Measurements from ENCODE around the gene RTL5.
A peak's percentile ranks its signal among the peaks of the same experiment; 100 is the strongest.

RTL5 gene

GRCh38 chrX:72129661-72130060 is 2.1 kb downstream of the RTL5 start:
- DNase-seq, result no peak

GRCh38 chrX:72128881-72129280 is 2.8 kb downstream of the RTL5 start:
- DNase-seq, result peak in 1 of 2 experiments; percentile 0

- no peak for DNase-seq
Measured at GRCh38 chrX:72128183-72128834, 3.4 kb downstream of the RTL5 start.

GRCh38 chrX:72127332-72127731 is 4.4 kb downstream of the RTL5 start:
- no peak for DNase-seq

GRCh38 chrX:72126539-72127140 is 5.1 kb downstream of the RTL5 start:
- DNase-seq, result peak; percentile 2 to 4

GRCh38 chrX:72126048-72126415 is 5.7 kb downstream of the RTL5 start:
- no peak for DNase-seq

GRCh38 chrX:72125331-72126047 is 6.2 kb downstream of the RTL5 start:
- no peak for DNase-seq

GRCh38 chrX:72124540-72125201 is 7.0 kb downstream of the RTL5 start:
- DNase-seq, result no peak

GRCh38 chrX:72123471-72124185 is 8.1 kb downstream of the RTL5 start:
- DNase-seq, result no peak

GRCh38 chrX:72122621-72123337 is 8.9 kb downstream of the RTL5 start:
- no peak for DNase-seq

GRCh38 chrX:72121383-72121782 is 10.3 kb downstream of the RTL5 start:
- DNase-seq, result no peak

- no peak for DNase-seq
Measured at GRCh38 chrX:72120837-72121236, 10.9 kb downstream of the RTL5 start.

GRCh38 chrX:72117636-72118210 is 14.0 kb downstream of the RTL5 start:
- no peak for DNase-seq

GRCh38 chrX:72115380-72115779 is 16.3 kb downstream of the RTL5 start:
- no peak for DNase-seq

GRCh38 chrX:72114807-72115206 is 16.9 kb downstream of the RTL5 start:
- DNase-seq, result no peak

- DNase-seq, result no peak
Measured at GRCh38 chrX:72114306-72114705, 17.4 kb downstream of the RTL5 start.

GRCh38 chrX:72113461-72113860 is 18.3 kb downstream of the RTL5 start:
- DNase-seq, result no peak

GRCh38 chrX:72110876-72111708 is 20.6 kb downstream of the RTL5 start:
- no peak for DNase-seq

GRCh38 chrX:72110051-72110875 is 21.5 kb downstream of the RTL5 start:
- DNase-seq, result no peak

- no peak for DNase-seq
Measured at GRCh38 chrX:72108666-72109065, 23.0 kb downstream of the RTL5 start.

All from SW 1271 (cell line).